GM21381 (cell line): ENCODE measurements around the gene PPCDC.
A peak's percentile ranks its signal among the peaks of the same experiment; 100 is the strongest.

ENCODE experiments used
- ATAC-seq: cut with Tn5 transposase; IDR thresholded peaks from one replicate; pipeline ENCODE4 v1.9.1; 2021; ENCODE audit warnings: mild to moderate bottlenecking, moderate library complexity; ENCODE audit not compliant: unreplicated experiment

The PPCDC gene

GRCh38 chr15:75043509-75044257 lies 20.3 kb downstream of the PPCDC start:
- ATAC-seq: peak; percentile 36

- ATAC-seq: no peak
Observed at GRCh38 chr15:75044258-75044878, 21.0 kb downstream of the PPCDC start.

- no peak for ATAC-seq
Observed at GRCh38 chr15:75045332-75046015, 22.1 kb downstream of the PPCDC start.

GRCh38 chr15:75048394-75048793 lies 25.0 kb downstream of the PPCDC start:
- no peak for ATAC-seq

GRCh38 chr15:75049392-75049791 lies 26.0 kb downstream of the PPCDC start:
- no peak for ATAC-seq

GRCh38 chr15:75050283-75050682 lies 26.9 kb downstream of the PPCDC start:
- ATAC-seq: no peak

GRCh38 chr15:75051191-75051608 lies 27.8 kb downstream of the PPCDC start:
- ATAC-seq: no peak

GRCh38 chr15:75051711-75052110 lies 28.3 kb downstream of the PPCDC start:
- no peak for ATAC-seq

GRCh38 chr15:75052972-75053747 lies 29.8 kb downstream of the PPCDC start:
- no peak for ATAC-seq

GRCh38 chr15:75053748-75054125 lies 30.3 kb downstream of the PPCDC start:
- no peak for ATAC-seq

- ATAC-seq: no peak
Observed at GRCh38 chr15:75054172-75054897, 30.9 kb downstream of the PPCDC start.

- no peak for ATAC-seq
Observed at GRCh38 chr15:75056036-75056435, 32.6 kb downstream of the PPCDC start.

GRCh38 chr15:75058127-75058905 lies 34.9 kb downstream of the PPCDC start:
- no peak for ATAC-seq

GRCh38 chr15:75059607-75060006 lies 36.2 kb downstream of the PPCDC start:
- no peak for ATAC-seq

- peak; percentile 66 for ATAC-seq
Observed at GRCh38 chr15:75061272-75061671, 37.9 kb downstream of the PPCDC start.

- no peak for ATAC-seq
Observed at GRCh38 chr15:75062706-75063105, 39.3 kb downstream of the PPCDC start.

GRCh38 chr15:75063338-75063737 lies 39.9 kb downstream of the PPCDC start:
- ATAC-seq: no peak

- no peak for ATAC-seq
Observed at GRCh38 chr15:75063889-75064288, 40.5 kb downstream of the PPCDC start.

GRCh38 chr15:75064846-75065245 lies 41.5 kb downstream of the PPCDC start:
- no peak for ATAC-seq

GRCh38 chr15:75065467-75065850 lies 42.1 kb downstream of the PPCDC start:
- ATAC-seq: no peak
